ENCODE results near the gene SGK1. TPM values are rescaled to one million over a fixed set of nuclear protein-coding genes. Genes with fewer than 3 reads are reported as not detected.

Gene SGK1
- total and polyA plus RNA-seq, 10 of the 15 experiments (the other 5 are each of a cell fraction or from before 2014, with no cell fraction given) = 0.62 to 5.1 (median 2.9) TPM

DNA sequence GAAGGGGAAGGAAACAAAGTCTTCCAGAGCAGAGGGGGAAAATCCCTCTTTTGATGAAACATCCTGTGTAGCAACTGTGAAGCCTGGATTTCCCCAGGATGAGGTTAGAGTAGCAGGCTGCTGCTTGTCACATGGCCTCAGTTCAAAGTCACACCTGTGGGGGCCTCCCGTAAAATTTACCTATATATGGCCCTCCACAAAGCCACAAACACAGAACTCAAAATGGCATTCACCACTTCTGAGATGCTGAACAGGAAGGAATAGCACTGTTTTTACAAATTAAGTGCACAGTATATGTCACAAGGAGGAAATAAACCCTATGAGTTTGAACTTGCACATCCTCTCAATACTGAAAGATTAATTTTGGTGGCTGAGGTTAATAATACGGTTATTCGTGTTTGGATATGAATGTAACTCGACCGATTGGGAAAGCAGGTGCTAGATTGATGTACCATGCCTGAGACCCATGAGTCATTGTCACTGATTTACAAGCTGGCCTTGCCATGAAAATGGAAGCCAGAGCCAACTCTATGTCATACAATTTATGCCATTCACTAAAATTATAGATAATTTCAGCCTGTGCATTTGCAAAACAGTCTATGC lies 70.6 kb downstream of the SGK1 start:
- no peak overlapping the region for H3K4me3 ChIP-seq
- no peaks in the 10 kb centered on the region; the same call in 2 of the 3 replicates for H3K9me3 ChIP-seq (replicated peaks; ENCODE audit: control insufficient read depth, insufficient read depth, low read length)
- POLR2A ChIA-PET = interaction anchor here (0.8 to 1.0 kb wide), 3 partner anchors 12 to 217 kb away, joined by 3 to 4 read pairs (median 3); no protein-coding TSS in a partner anchor
- H3K27me3 ChIP-seq (replicated peaks in 1 of 2; ENCODE audit: control insufficient read depth in 2 of 2, insufficient read depth in 2 of 2, low read length in 1 of 2) = no peaks in the 10 kb centered on the region; a peak in 1 of 4 replicates
- H3K27ac ChIP-seq (ENCODE audit: control insufficient read depth, insufficient read depth) = peak overlapping the region; percentile 64
- under 1% methylated on average over 5 of the region's 5 CpGs for WGBS (ENCODE audit: insufficient coverage, insufficient replicate concordance, low lambda C conversion rate, missing lambda C conversion rate)
- no peaks in the 10 kb centered on the region for H4K20me1 ChIP-seq (ENCODE audit: control insufficient read depth, insufficient read depth)
- H3K79me2 ChIP-seq (ENCODE audit: control insufficient read depth, insufficient read depth, low read length) = no peaks in the 10 kb centered on the region
- intact Hi-C loops (cut with micrococcal nuclease; ENCODE audit: unreplicated experiment) (loop anchor here (1.0 to 5.0 kb wide), 4 partner anchors 11 to 190 kb away; no protein-coding TSS in a partner anchor), in situ Hi-C loops (cut with MboI) (no loop called here)
- ATAC-seq = peak; percentile 94
- no peaks in the 10 kb centered on the region for H3K36me3 ChIP-seq (ENCODE audit: control insufficient read depth in 2 of 2, insufficient read depth in 2 of 2, low read length in 1 of 2)
- peak; percentile 93 for FAIRE-seq
- H3K4me2 ChIP-seq (ENCODE audit: control insufficient read depth, insufficient read depth) = peak overlapping the region; percentile 49
- no TSS peak for BruUV-seq (replicated peaks)
- RAD21 ChIA-PET (ENCODE audit: unreplicated experiment) = interaction anchor here (1.0 to 5.1 kb wide), 5 partner anchors 11 to 126 kb away, joined by 3 to 32 read pairs (median 4); no protein-coding TSS in a partner anchor
- CTCF ChIA-PET = interaction anchor here (1.0 to 1.3 kb wide), 4 partner anchors 8 to 393 kb away, joined by 3 to 4 read pairs (median 3); no protein-coding TSS in a partner anchor
- no peak overlapping the region for H2AFZ ChIP-seq (ENCODE audit: control insufficient read depth, low read depth, low read length)
- SMC1A ChIA-PET (ENCODE audit: uncharacterized antibody, unreplicated experiment) = interaction anchor here (0.9 to 3.4 kb wide), 7 partner anchors 10 to 127 kb away, joined by 3 to 32 read pairs (median 7); no protein-coding TSS in a partner anchor
- H3K9ac ChIP-seq (ENCODE audit: control insufficient read depth, insufficient read depth, low read length) = no peak overlapping the region
- DNase-seq (ENCODE audit: low read depth, low spot score) = peak; percentile 97
- H3K4me1 ChIP-seq (ENCODE audit: control insufficient read depth, insufficient read depth, low read length) = peaks cover 31% of the 10 kb centered on the region
- TF ChIP-seq KLF5 (IDR thresholded peaks at IDR 0.05; ENCODE audit: partially characterized antibody) (peak; percentile 93), ATF2 (IDR thresholded peaks at IDR 0.05; ENCODE audit: low read length) (peak; percentile 99), SIN3A (IDR thresholded peaks at IDR 0.05; ENCODE audit: low read depth, low read length) (no peak), SREBF2 (IDR thresholded peaks at IDR 0.05; ENCODE audit: low read length) (no peak), BCL3 (IDR thresholded peaks at IDR 0.05; ENCODE audit: borderline replicate concordance, insufficient read depth, low read depth, low read length, poor library complexity, severe bottlenecking) (peak; percentile 88), ESRRA (IDR thresholded peaks at IDR 0.05; ENCODE audit: low read length) (no peak; the same call in 1 of the 2 replicates), BCL11A (IDR thresholded peaks at IDR 0.05; ENCODE audit: low read depth, low read length) (peak; percentile 76; the same call in 1 of the 2 replicates), SUZ12 (IDR thresholded peaks at IDR 0.05; ENCODE audit: unreplicated experiment) (no peak), ASH2L (IDR thresholded peaks at IDR 0.05; ENCODE audit: borderline replicate concordance, low read depth) (no peak), EGR1 (IDR thresholded peaks at IDR 0.05; ENCODE audit: borderline replicate concordance in 1 of 2, low read depth in 2 of 2, low read length in 2 of 2) (peak in 1 of 2 experiments; percentile 43; a peak in 1 of 3 replicates), LARP7 (IDR thresholded peaks at IDR 0.05) (no peak), ZNF274 (IDR thresholded peaks at IDR 0.05; ENCODE audit: insufficient read depth, insufficient read length) (no peak), NFYB (IDR thresholded peaks at IDR 0.05; ENCODE audit: insufficient read depth, low read depth, low read length) (no peak), ZNF622 (IDR thresholded peaks at IDR 0.05) (no peak), HDAC6 (IDR thresholded peaks at IDR 0.05; ENCODE audit: unreplicated experiment) (no peak), CHD4 (IDR thresholded peaks at IDR 0.05) (no peak), TBL1XR1 (IDR thresholded peaks at IDR 0.05; ENCODE audit: low read depth, low read length) (peak; percentile 97), RB1 (IDR thresholded peaks at IDR 0.05; ENCODE audit: borderline replicate concordance) (no peak)
- TF ChIP-seq, protein P1, sequence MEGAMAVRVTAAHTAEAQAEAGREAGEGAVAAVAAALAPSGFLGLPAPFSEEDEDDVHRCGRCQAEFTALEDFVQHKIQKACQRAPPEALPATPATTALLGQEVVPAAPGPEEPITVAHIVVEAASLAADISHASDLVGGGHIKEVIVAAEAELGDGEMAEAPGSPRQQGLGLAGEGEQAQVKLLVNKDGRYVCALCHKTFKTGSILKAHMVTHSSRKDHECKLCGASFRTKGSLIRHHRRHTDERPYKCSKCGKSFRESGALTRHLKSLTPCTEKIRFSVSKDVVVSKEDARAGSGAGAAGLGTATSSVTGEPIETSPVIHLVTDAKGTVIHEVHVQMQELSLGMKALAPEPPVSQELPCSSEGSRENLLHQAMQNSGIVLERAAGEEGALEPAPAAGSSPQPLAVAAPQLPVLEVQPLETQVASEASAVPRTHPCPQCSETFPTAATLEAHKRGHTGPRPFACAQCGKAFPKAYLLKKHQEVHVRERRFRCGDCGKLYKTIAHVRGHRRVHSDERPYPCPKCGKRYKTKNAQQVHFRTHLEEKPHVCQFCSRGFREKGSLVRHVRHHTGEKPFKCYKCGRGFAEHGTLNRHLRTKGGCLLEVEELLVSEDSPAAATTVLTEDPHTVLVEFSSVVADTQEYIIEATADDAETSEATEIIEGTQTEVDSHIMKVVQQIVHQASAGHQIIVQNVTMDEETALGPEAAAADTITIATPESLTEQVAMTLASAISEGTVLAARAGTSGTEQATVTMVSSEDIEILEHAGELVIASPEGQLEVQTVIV (IDR thresholded peaks at IDR 0.05; ENCODE audit: borderline replicate concordance, partially characterized antibody) = no peak
